NCI-H2196 (cell line): ENCODE measurements around the gene NCKAP5.

Experiments used
- DNase-seq: peaks from one replicate; lab custom pipeline; 2025; ENCODE audit not compliant: unreplicated experiment; lab: John Stamatoyannopoulos, UW

NCKAP5 gene

GRCh38 chr2:132790207-132790785, 778.0 kb downstream of the NCKAP5 start:
- no peak for DNase-seq

GRCh38 chr2:132789066-132789465, 779.2 kb downstream of the NCKAP5 start:
- no peak for DNase-seq

GRCh38 chr2:132788310-132788838, 779.9 kb downstream of the NCKAP5 start:
- DNase-seq = no peak

- no peak for DNase-seq
These were observed 784.4 kb downstream of the NCKAP5 start for GRCh38 chr2:132783883-132784282.

- no peak for DNase-seq
These were observed 786.0 kb downstream of the NCKAP5 start for GRCh38 chr2:132782176-132782783.

GRCh38 chr2:132780651-132781050, 787.6 kb downstream of the NCKAP5 start:
- no peak for DNase-seq

- DNase-seq = no peak
These were observed 789.0 kb downstream of the NCKAP5 start for GRCh38 chr2:132779206-132779721.

GRCh38 chr2:132776287-132776686, 792.0 kb downstream of the NCKAP5 start:
- no peak for DNase-seq

- DNase-seq = no peak
These were observed 794.1 kb downstream of the NCKAP5 start for GRCh38 chr2:132774189-132774588.

GRCh38 chr2:132773331-132773730, 794.9 kb downstream of the NCKAP5 start:
- DNase-seq = no peak

GRCh38 chr2:132772340-132772739, 795.9 kb downstream of the NCKAP5 start:
- DNase-seq = no peak

GRCh38 chr2:132766573-132766972, 801.7 kb downstream of the NCKAP5 start:
- peak; percentile 5 for DNase-seq

GRCh38 chr2:132761437-132761836, 806.8 kb downstream of the NCKAP5 start:
- DNase-seq = no peak

GRCh38 chr2:132760971-132761370, 807.3 kb downstream of the NCKAP5 start:
- no peak for DNase-seq

- DNase-seq = no peak
These were observed 807.9 kb downstream of the NCKAP5 start for GRCh38 chr2:132760405-132760804.

- no peak for DNase-seq
These were observed 809.3 kb downstream of the NCKAP5 start for GRCh38 chr2:132758995-132759394.

GRCh38 chr2:132757676-132758075, 810.6 kb downstream of the NCKAP5 start:
- DNase-seq = no peak

GRCh38 chr2:132757002-132757589, 811.2 kb downstream of the NCKAP5 start:
- DNase-seq = no peak

GRCh38 chr2:132754867-132755472, 813.3 kb downstream of the NCKAP5 start:
- DNase-seq = no peak

GRCh38 chr2:132754392-132754791, 813.9 kb downstream of the NCKAP5 start:
- DNase-seq = no peak

- no peak for DNase-seq
These were observed 815.6 kb downstream of the NCKAP5 start for GRCh38 chr2:132752421-132753206.
